Measurements from ENCODE around the gene CHTF8.
"Not testable (repeated sequence)": the region's sequence is repeated elsewhere in the genome, so short reads cannot be mapped to it uniquely, and the experiment has no call there.

The CHTF8 gene

GRCh38 chr16:69166221-69166833 is 33.9 kb upstream of the CHTF8 start:
- H3K4me1 ChIP-seq (ENCODE audit: control insufficient read depth, insufficient read depth, low read length, poor library complexity, severe bottlenecking) = peaks cover 18% of the 10 kb centered on the region
- H3K36me3 ChIP-seq (ENCODE audit: control insufficient read depth, insufficient read depth, low read length) = peaks cover 46% of the 10 kb centered on the region
- H3K9me3 ChIP-seq (ENCODE audit: control insufficient read depth, low read length) = no peaks in the 10 kb centered on the region
- H3K27me3 ChIP-seq (replicated peaks; ENCODE audit: control insufficient read depth, insufficient read depth, low read length, poor library complexity, severe bottlenecking) = no peaks in the 10 kb centered on the region
- DNase-seq = no peak
- H3K27ac ChIP-seq (ENCODE audit: insufficient read depth, low read length, poor library complexity, severe bottlenecking) = no peak overlapping the region
- no peak overlapping the region for H3K4me3 ChIP-seq (ENCODE audit: insufficient read depth, low read depth, low read length, poor library complexity, severe bottlenecking)

- no peaks in the 10 kb centered on the region for H3K9me3 ChIP-seq (ENCODE audit: control insufficient read depth, low read length)
- no peak overlapping the region for H3K27ac ChIP-seq (ENCODE audit: insufficient read depth, low read length, poor library complexity, severe bottlenecking)
- peaks cover 52% of the 10 kb centered on the region for H3K36me3 ChIP-seq (ENCODE audit: control insufficient read depth, insufficient read depth, low read length)
- H3K4me1 ChIP-seq (ENCODE audit: control insufficient read depth, insufficient read depth, low read length, poor library complexity, severe bottlenecking) = peaks cover 18% of the 10 kb centered on the region
- no peaks in the 10 kb centered on the region for H3K27me3 ChIP-seq (replicated peaks; ENCODE audit: control insufficient read depth, insufficient read depth, low read length, poor library complexity, severe bottlenecking)
- no peak overlapping the region for H3K4me3 ChIP-seq (ENCODE audit: insufficient read depth, low read depth, low read length, poor library complexity, severe bottlenecking)
- no peak for DNase-seq
Observed at GRCh38 chr16:69165584-69165983, 33.2 kb upstream of the CHTF8 start.

GRCh38 chr16:69160192-69160591 is 27.8 kb upstream of the CHTF8 start:
- no peak for DNase-seq
- Histone ChIP-seq H3K27ac (ENCODE audit: insufficient read depth, low read length, poor library complexity, severe bottlenecking) (no peak overlapping the region), H3K27me3 (replicated peaks; ENCODE audit: control insufficient read depth, insufficient read depth, low read length, poor library complexity, severe bottlenecking) (no peaks in the 10 kb centered on the region), H3K36me3 (ENCODE audit: control insufficient read depth, insufficient read depth, low read length) (peaks cover 56% of the 10 kb centered on the region), H3K9me3 (ENCODE audit: control insufficient read depth, low read length) (no peaks in the 10 kb centered on the region), H3K4me1 (ENCODE audit: control insufficient read depth, insufficient read depth, low read length, poor library complexity, severe bottlenecking) (no peaks in the 10 kb centered on the region), H3K4me3 (ENCODE audit: insufficient read depth, low read depth, low read length, poor library complexity, severe bottlenecking) (no peak overlapping the region)

GRCh38 chr16:69157196-69157595 is 24.8 kb upstream of the CHTF8 start:
- H3K36me3 ChIP-seq (ENCODE audit: control insufficient read depth, insufficient read depth, low read length) = peaks cover 65% of the 10 kb centered on the region

GRCh38 chr16:69150146-69150865 is 17.9 kb upstream of the CHTF8 start:
- peaks cover 36% of the 10 kb centered on the region for H3K36me3 ChIP-seq (ENCODE audit: control insufficient read depth, insufficient read depth, low read length)
- peak in 2 of 3 donors; percentile 15 to 44 for DNase-seq
- H3K4me3 ChIP-seq (ENCODE audit: insufficient read depth, low read depth, low read length, poor library complexity, severe bottlenecking) = no peak overlapping the region
- no peaks in the 10 kb centered on the region for H3K9me3 ChIP-seq (ENCODE audit: control insufficient read depth, low read length)
- H3K27ac ChIP-seq (ENCODE audit: insufficient read depth, low read length, poor library complexity, severe bottlenecking) = no peak overlapping the region
- no peaks in the 10 kb centered on the region for H3K4me1 ChIP-seq (ENCODE audit: control insufficient read depth, insufficient read depth, low read length, poor library complexity, severe bottlenecking)
- H3K27me3 ChIP-seq (replicated peaks; ENCODE audit: control insufficient read depth, insufficient read depth, low read length, poor library complexity, severe bottlenecking) = no peaks in the 10 kb centered on the region

More at GRCh38 chr16:69157196-69157595, 24.8 kb upstream of the CHTF8 start:
- no peak overlapping the region for H3K4me3 ChIP-seq (ENCODE audit: insufficient read depth, low read depth, low read length, poor library complexity, severe bottlenecking)
- H3K27me3 ChIP-seq (replicated peaks; ENCODE audit: control insufficient read depth, insufficient read depth, low read length, poor library complexity, severe bottlenecking) = no peaks in the 10 kb centered on the region
- no peaks in the 10 kb centered on the region for H3K4me1 ChIP-seq (ENCODE audit: control insufficient read depth, insufficient read depth, low read length, poor library complexity, severe bottlenecking)
- no peak for DNase-seq
- no peak overlapping the region for H3K27ac ChIP-seq (ENCODE audit: insufficient read depth, low read length, poor library complexity, severe bottlenecking)
- no peaks in the 10 kb centered on the region for H3K9me3 ChIP-seq (ENCODE audit: control insufficient read depth, low read length)

GRCh38 chr16:69149621-69150020 is 17.2 kb upstream of the CHTF8 start:
- H3K36me3 ChIP-seq (ENCODE audit: control insufficient read depth, insufficient read depth, low read length) = peaks cover 32% of the 10 kb centered on the region
- not testable (repeated sequence) for H3K9me3 ChIP-seq (ENCODE audit: control insufficient read depth, low read length); H3K27me3 ChIP-seq (replicated peaks; ENCODE audit: control insufficient read depth, insufficient read depth, low read length, poor library complexity, severe bottlenecking); DNase-seq; H3K4me1 ChIP-seq (ENCODE audit: control insufficient read depth, insufficient read depth, low read length, poor library complexity, severe bottlenecking); H3K27ac ChIP-seq (ENCODE audit: insufficient read depth, low read length, poor library complexity, severe bottlenecking); H3K4me3 ChIP-seq (ENCODE audit: insufficient read depth, low read depth, low read length, poor library complexity, severe bottlenecking)

GRCh38 chr16:69145658-69146057 is 13.3 kb upstream of the CHTF8 start:
- H3K9me3 ChIP-seq (ENCODE audit: control insufficient read depth, low read length) = no peaks in the 10 kb centered on the region
- H3K27ac ChIP-seq (ENCODE audit: insufficient read depth, low read length, poor library complexity, severe bottlenecking) = no peak overlapping the region
- H3K36me3 ChIP-seq (ENCODE audit: control insufficient read depth, insufficient read depth, low read length) = peaks cover 38% of the 10 kb centered on the region
- DNase-seq = no peak
- no peaks in the 10 kb centered on the region for H3K4me1 ChIP-seq (ENCODE audit: control insufficient read depth, insufficient read depth, low read length, poor library complexity, severe bottlenecking)
- H3K27me3 ChIP-seq (replicated peaks; ENCODE audit: control insufficient read depth, insufficient read depth, low read length, poor library complexity, severe bottlenecking) = no peaks in the 10 kb centered on the region
- H3K4me3 ChIP-seq (ENCODE audit: insufficient read depth, low read depth, low read length, poor library complexity, severe bottlenecking) = no peak overlapping the region

- DNase-seq = no peak
- peaks cover 54% of the 10 kb centered on the region for H3K36me3 ChIP-seq (ENCODE audit: control insufficient read depth, insufficient read depth, low read length)
- no peaks in the 10 kb centered on the region for H3K4me1 ChIP-seq (ENCODE audit: control insufficient read depth, insufficient read depth, low read length, poor library complexity, severe bottlenecking)
- no peak overlapping the region for H3K4me3 ChIP-seq (ENCODE audit: insufficient read depth, low read depth, low read length, poor library complexity, severe bottlenecking)
- no peaks in the 10 kb centered on the region for H3K9me3 ChIP-seq (ENCODE audit: control insufficient read depth, low read length)
- H3K27ac ChIP-seq (ENCODE audit: insufficient read depth, low read length, poor library complexity, severe bottlenecking) = no peak overlapping the region
- no peaks in the 10 kb centered on the region for H3K27me3 ChIP-seq (replicated peaks; ENCODE audit: control insufficient read depth, insufficient read depth, low read length, poor library complexity, severe bottlenecking)
Observed at GRCh38 chr16:69143116-69143515, 10.7 kb upstream of the CHTF8 start.

GRCh38 chr16:69141936-69142335 is 9.5 kb upstream of the CHTF8 start:
- Histone ChIP-seq H3K27me3 (replicated peaks; ENCODE audit: control insufficient read depth, insufficient read depth, low read length, poor library complexity, severe bottlenecking) (no peaks in the 10 kb centered on the region), H3K36me3 (ENCODE audit: control insufficient read depth, insufficient read depth, low read length) (peaks cover 57% of the 10 kb centered on the region), H3K4me3 (ENCODE audit: insufficient read depth, low read depth, low read length, poor library complexity, severe bottlenecking) (no peak overlapping the region), H3K4me1 (ENCODE audit: control insufficient read depth, insufficient read depth, low read length, poor library complexity, severe bottlenecking) (no peaks in the 10 kb centered on the region), H3K27ac (ENCODE audit: insufficient read depth, low read length, poor library complexity, severe bottlenecking) (no peak overlapping the region), H3K9me3 (ENCODE audit: control insufficient read depth, low read length) (no peaks in the 10 kb centered on the region)
- DNase-seq = no peak

- H3K36me3 ChIP-seq (ENCODE audit: control insufficient read depth, insufficient read depth, low read length) = peaks cover 57% of the 10 kb centered on the region
- no peaks in the 10 kb centered on the region for H3K27me3 ChIP-seq (replicated peaks; ENCODE audit: control insufficient read depth, insufficient read depth, low read length, poor library complexity, severe bottlenecking)
- H3K4me3 ChIP-seq (ENCODE audit: insufficient read depth, low read depth, low read length, poor library complexity, severe bottlenecking) = no peak overlapping the region
- no peak overlapping the region for H3K27ac ChIP-seq (ENCODE audit: insufficient read depth, low read length, poor library complexity, severe bottlenecking)
- no peak for DNase-seq
- H3K4me1 ChIP-seq (ENCODE audit: control insufficient read depth, insufficient read depth, low read length, poor library complexity, severe bottlenecking) = no peaks in the 10 kb centered on the region
- H3K9me3 ChIP-seq (ENCODE audit: control insufficient read depth, low read length) = no peaks in the 10 kb centered on the region
Observed at GRCh38 chr16:69141014-69141413, 8.6 kb upstream of the CHTF8 start.
